ENCODE results near the gene TSC1.

GRCh38 chr9:132927704-132928103 is 16.7 kb downstream of the TSC1 start:
- no peak for TF ChIP-seq POLR2A (IDR thresholded peaks at IDR 0.05)
- no peak for TF ChIP-seq CTCF (IDR thresholded peaks at IDR 0.05)

All from testis (tissue), 2 donors.